Fibroblast of lung (primary cell): ENCODE results near the gene PYM1. TPM values are rescaled to one million over a fixed set of nuclear protein-coding genes. Genes with fewer than 3 reads are reported as not detected.
"Not testable (repeated sequence)": the region's sequence is repeated elsewhere in the genome, so short reads cannot be mapped to it uniquely, and the experiment has no call there.

ENCODE experiments used
- DNase-seq, 2 donors: peaks; one replicate each; pipeline versions ENCODE4 v3.0.0 to v3.0.0-alpha.2; 2010; ENCODE audit warnings: low read depth in 2 of 2
- H2AFZ ChIP-seq: 2 replicates; pipeline ENCODE4 v1.5.1; 2012; ENCODE audit warnings: low read length, control low read depth, inconsistent platforms
- H3K27ac ChIP-seq: 2 replicates; pipeline ENCODE4 v1.5.1; 2011; ENCODE audit warnings: low read length, control low read depth; ENCODE audit not compliant: insufficient read depth
- H3K27me3 ChIP-seq: 2 replicates; pipeline ENCODE4 v1.5.1; 2011; ENCODE audit warnings: mild to moderate bottlenecking, low read length; ENCODE audit not compliant: control insufficient read depth, insufficient read depth
- H3K36me3 ChIP-seq: 2 replicates; pipeline ENCODE4 v1.5.1; 2011; ENCODE audit warnings: low read length; ENCODE audit not compliant: control insufficient read depth, insufficient read depth
- H3K4me1 ChIP-seq: 2 replicates; pipeline ENCODE4 v1.5.1; 2011; ENCODE audit warnings: low read length; ENCODE audit not compliant: control insufficient read depth, insufficient read depth; ENCODE audit errors: extremely low read depth
- H3K4me2 ChIP-seq: 2 replicates; pipeline ENCODE4 v1.5.1; 2011; ENCODE audit warnings: low read length, control low read depth; ENCODE audit not compliant: insufficient read depth; ENCODE audit errors: extremely low read depth
- H3K4me3 ChIP-seq, 4 experiments: fragments of 200-600 bp in 1 of 4; sonication (generic) in 1 of 4; replicated peaks in 1 of 4; 2 replicates each; pipeline ENCODE4 v1.5.1; 2011 to 2016; ENCODE audit warnings: low read length in 4 of 4, low read depth in 3 of 4, mild to moderate bottlenecking in 3 of 4, control low read depth in 2 of 4, inconsistent platforms in 1 of 4, mixed read lengths in 1 of 4; ENCODE audit not compliant: insufficient read depth in 1 of 4; ENCODE audit errors: control extremely low read depth in 1 of 4
- H3K79me2 ChIP-seq: 2 replicates; pipeline ENCODE4 v1.5.1; 2012; ENCODE audit warnings: mild to moderate bottlenecking, low read length, inconsistent platforms; ENCODE audit not compliant: control insufficient read depth, insufficient read depth
- H3K9ac ChIP-seq: 2 replicates; pipeline ENCODE4 v1.5.1; 2011; ENCODE audit warnings: mild to moderate bottlenecking, low read length, control low read depth; ENCODE audit not compliant: insufficient read depth
- H3K9me3 ChIP-seq: 2 replicates; pipeline ENCODE4 v1.5.1; 2012; ENCODE audit warnings: low read depth, low read length; ENCODE audit not compliant: control insufficient read depth, insufficient read depth
- H4K20me1 ChIP-seq: 2 replicates; pipeline ENCODE4 v1.5.1; 2011; ENCODE audit warnings: low read length; ENCODE audit not compliant: control insufficient read depth, insufficient read depth; ENCODE audit errors: extremely low read depth
- CTCF ChIP-seq, 2 donors: IDR thresholded peaks in 1 of 2; conservative IDR thresholded peaks in 1 of 2; 1 replicate in 1 of 2; 2 replicates in 1 of 2; pipeline ENCODE4 v1.5.1; 2011 to 2012; ENCODE audit warnings: low read length in 2 of 2, control low read depth in 1 of 2, inconsistent platforms in 1 of 2, low read depth in 1 of 2, mild to moderate bottlenecking in 1 of 2
- EZH2 ChIP-seq: IDR thresholded peaks from 2 replicates; pipeline ENCODE4 v1.5.1; 2012; ENCODE audit warnings: low read length, control low read depth, mild to moderate bottlenecking; ENCODE audit errors: missing control alignments
- polyA plus RNA-seq, 2 donors: library from polyadenylated mRNA; depleted of rRNA in 1 of 2; stranded (reverse) in 1 of 2; unstranded in 1 of 2; fragments of >200 nt; gene quantifications; 2 replicates each; pipeline ENCODE4 v1.2.1, GENCODE V29; 2011 to 2012; ENCODE audit warnings: missing spikeins in 1 of 2
- total RNA-seq: library from RNA; depleted of rRNA; stranded (reverse); fragments of >200 nt; gene quantifications from 2 replicates; pipeline ENCODE4 v1.2.1, GENCODE V29; 2014

Gene PYM1
- total and polyA plus RNA-seq, 2 donors (not counting 1 experiment from before 2014, with no cell fraction given) = 27.8 to 38.6 TPM

GRCh38 chr12:55923648-55924047 is 4.0 kb downstream of the PYM1 start:
- H3K79me2 ChIP-seq = peaks cover 56% of the 10 kb centered on the region
- not testable (repeated sequence) for H3K9me3 ChIP-seq, H3K4me3 ChIP-seq, DNase-seq, H4K20me1 ChIP-seq, H3K36me3 ChIP-seq, H3K4me2 ChIP-seq, H3K9ac ChIP-seq, H2AFZ ChIP-seq, H3K27ac ChIP-seq, H3K4me1 ChIP-seq, H3K27me3 ChIP-seq

GRCh38 chr12:55922126-55922525 is 5.6 kb downstream of the PYM1 start:
- Histone ChIP-seq H3K4me3 (no peak overlapping the region), H3K36me3 (no peaks in the 10 kb centered on the region), H3K27ac (peak overlapping the region; percentile 24), H3K79me2 (peaks cover 60% of the 10 kb centered on the region), H3K4me2 (no peak overlapping the region), H3K9ac (no peak overlapping the region), H3K27me3 (no peaks in the 10 kb centered on the region), H4K20me1 (no peaks in the 10 kb centered on the region), H3K4me1 (peaks cover 2% of the 10 kb centered on the region), H2AFZ (no peak overlapping the region), H3K9me3 (no peaks in the 10 kb centered on the region)
- TF ChIP-seq EZH2 (no peak), CTCF (conservative IDR thresholded peaks at IDR 0.05 in 1 of 2, IDR thresholded peaks at IDR 0.05 in 1 of 2; ENCODE audit: low read depth in 1 of 2, low read length in 2 of 2) (no peak)
- DNase-seq = no peak

GRCh38 chr12:55919032-55919431 is 8.7 kb downstream of the PYM1 start:
- peak in 1 of 2 donors; percentile 67 for DNase-seq
- peaks cover 50% of the 10 kb centered on the region for H3K79me2 ChIP-seq
- not testable (repeated sequence) for H3K36me3 ChIP-seq, H3K27me3 ChIP-seq, H4K20me1 ChIP-seq, H3K4me3 ChIP-seq, H3K4me2 ChIP-seq, H3K9me3 ChIP-seq, H3K9ac ChIP-seq, H3K4me1 ChIP-seq, H2AFZ ChIP-seq
- H3K27ac ChIP-seq = peak overlapping the region; percentile 41

GRCh38 chr12:55915482-55915859 is 12.2 kb downstream of the PYM1 start:
- Histone ChIP-seq H3K9ac (no peak overlapping the region), H3K27ac (no peak overlapping the region), H3K4me3 (no peak overlapping the region), H3K4me1 (peaks cover 4% of the 10 kb centered on the region), H3K27me3 (no peaks in the 10 kb centered on the region), H2AFZ (no peak overlapping the region), H3K36me3 (no peaks in the 10 kb centered on the region), H4K20me1 (no peaks in the 10 kb centered on the region), H3K79me2 (peaks cover 31% of the 10 kb centered on the region), H3K9me3 (no peaks in the 10 kb centered on the region), H3K4me2 (no peak overlapping the region)
- no peak for DNase-seq
- TF ChIP-seq CTCF (conservative IDR thresholded peaks at IDR 0.05 in 1 of 2, IDR thresholded peaks at IDR 0.05 in 1 of 2; ENCODE audit: low read depth in 1 of 2, low read length in 2 of 2) (no peak), EZH2 (no peak)
